Measurements from ENCODE around the gene BLOC1S6.

BLOC1S6 gene

DNA sequence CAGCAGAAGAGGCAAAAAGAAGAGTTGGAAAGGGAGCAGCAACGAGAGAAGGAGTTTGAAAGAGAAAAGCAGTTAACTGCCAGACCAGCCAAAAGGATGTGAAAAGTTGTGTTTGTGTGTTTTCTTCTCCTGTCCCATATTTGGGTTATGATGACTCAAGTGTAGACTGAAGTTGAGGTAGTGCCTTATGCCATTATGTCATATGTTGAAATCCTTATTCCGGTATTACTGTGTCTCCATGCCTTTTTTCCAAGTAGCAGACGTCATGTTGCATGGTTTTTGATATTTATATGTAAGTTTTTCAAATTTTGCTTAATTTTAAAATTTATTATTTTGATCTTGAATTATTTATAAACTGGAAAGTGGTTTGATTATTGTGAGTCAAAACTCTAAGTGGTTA, 19.2 kb downstream of the BLOC1S6 start:
- peak; percentile 17 for DNase-seq (ENCODE audit: low read depth)
- TF ChIP-seq, protein P1, sequence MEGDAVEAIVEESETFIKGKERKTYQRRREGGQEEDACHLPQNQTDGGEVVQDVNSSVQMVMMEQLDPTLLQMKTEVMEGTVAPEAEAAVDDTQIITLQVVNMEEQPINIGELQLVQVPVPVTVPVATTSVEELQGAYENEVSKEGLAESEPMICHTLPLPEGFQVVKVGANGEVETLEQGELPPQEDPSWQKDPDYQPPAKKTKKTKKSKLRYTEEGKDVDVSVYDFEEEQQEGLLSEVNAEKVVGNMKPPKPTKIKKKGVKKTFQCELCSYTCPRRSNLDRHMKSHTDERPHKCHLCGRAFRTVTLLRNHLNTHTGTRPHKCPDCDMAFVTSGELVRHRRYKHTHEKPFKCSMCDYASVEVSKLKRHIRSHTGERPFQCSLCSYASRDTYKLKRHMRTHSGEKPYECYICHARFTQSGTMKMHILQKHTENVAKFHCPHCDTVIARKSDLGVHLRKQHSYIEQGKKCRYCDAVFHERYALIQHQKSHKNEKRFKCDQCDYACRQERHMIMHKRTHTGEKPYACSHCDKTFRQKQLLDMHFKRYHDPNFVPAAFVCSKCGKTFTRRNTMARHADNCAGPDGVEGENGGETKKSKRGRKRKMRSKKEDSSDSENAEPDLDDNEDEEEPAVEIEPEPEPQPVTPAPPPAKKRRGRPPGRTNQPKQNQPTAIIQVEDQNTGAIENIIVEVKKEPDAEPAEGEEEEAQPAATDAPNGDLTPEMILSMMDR (IDR thresholded peaks at IDR 0.05; ENCODE audit: insufficient read depth, low read depth, low read length, missing control alignments) = no peak
- H3K4me3 ChIP-seq (ENCODE audit: low read depth, low read length) = no peak overlapping the region

DNA sequence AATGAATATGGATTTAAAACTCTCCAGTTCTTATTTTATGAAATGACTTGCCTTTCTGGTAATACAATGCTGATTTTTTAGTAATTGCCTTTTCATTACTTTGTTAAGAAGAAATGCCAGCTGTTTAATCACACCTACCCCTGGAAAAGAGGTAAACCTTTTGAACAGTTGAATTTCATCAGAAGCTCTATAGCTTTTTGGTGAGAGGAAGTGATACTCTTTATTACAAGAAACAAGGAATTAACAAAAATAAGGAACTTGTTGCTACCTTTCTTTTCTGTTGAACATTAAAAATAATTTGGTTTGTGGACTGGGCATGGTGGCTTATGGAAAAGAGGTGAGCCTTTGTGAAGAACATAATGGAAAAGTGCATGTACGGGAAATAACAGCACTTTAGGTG, 19.7 kb downstream of the BLOC1S6 start:
- DNase-seq (ENCODE audit: low read depth) = no peak
- TF ChIP-seq, protein P1 (IDR thresholded peaks at IDR 0.05; ENCODE audit: insufficient read depth, low read depth, low read length, missing control alignments) = no peak
- H3K4me3 ChIP-seq (ENCODE audit: low read depth, low read length) = no peak overlapping the region

DNA sequence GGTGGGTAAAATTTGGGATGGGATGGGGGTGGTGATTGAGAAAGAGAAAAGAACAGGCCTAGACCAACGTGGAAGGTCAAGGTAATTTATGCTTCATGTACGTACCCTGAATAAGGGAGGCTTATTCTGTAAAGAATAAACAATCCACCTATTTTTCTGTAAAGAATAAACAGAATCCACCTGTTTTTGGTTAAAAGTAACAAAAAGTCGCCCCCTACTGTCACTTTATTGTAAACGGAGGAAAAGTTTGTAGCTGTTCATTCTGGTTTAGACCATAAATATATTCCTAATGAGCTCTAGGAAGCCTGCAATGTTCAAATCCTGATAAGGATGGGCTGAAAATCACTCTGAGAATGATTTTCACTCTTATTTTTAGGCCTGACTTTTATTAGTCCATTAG, 24.1 kb downstream of the BLOC1S6 start:
- TF ChIP-seq, protein P1 (IDR thresholded peaks at IDR 0.05; ENCODE audit: insufficient read depth, low read depth, low read length, missing control alignments) = peak; percentile 14
- peak; percentile 39 for DNase-seq (ENCODE audit: low read depth)
- H3K4me3 ChIP-seq (ENCODE audit: low read depth, low read length) = no peak overlapping the region

DNA sequence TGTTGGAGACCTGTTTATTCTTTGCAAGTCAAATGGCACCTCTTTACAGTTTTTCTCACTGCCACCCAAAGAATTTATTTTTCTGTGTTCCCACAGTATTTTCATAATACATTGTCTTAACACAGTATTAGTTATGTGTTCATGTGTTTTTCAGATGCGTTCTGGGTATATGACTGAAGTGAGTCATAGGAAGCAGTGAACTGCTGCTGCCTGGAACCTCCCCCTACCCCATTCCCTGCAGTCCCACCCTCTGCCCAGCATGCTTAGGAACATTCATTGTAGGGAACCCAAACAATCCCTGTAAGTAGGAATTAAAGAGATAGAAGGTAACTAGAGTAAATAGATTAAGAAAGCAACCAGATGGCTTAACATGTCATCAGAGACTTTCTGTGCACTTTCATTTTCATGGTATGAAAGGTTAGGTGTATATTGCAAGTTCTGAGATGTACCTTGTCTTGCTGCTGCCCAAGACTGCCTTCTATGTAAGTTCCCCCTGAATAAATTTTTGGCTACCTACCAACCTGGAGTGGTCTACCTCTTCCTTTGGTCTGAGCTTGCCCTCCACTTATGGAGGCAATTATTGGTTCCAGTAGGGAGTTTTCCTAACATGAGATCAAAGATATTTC, 25.7 kb downstream of the BLOC1S6 start:
- DNase-seq (ENCODE audit: low read depth) = peak; percentile 34
- TF ChIP-seq, protein P1 (IDR thresholded peaks at IDR 0.05; ENCODE audit: insufficient read depth, low read depth, low read length, missing control alignments) = no peak
- no peak overlapping the region for H3K4me3 ChIP-seq (ENCODE audit: low read depth, low read length)

DNA sequence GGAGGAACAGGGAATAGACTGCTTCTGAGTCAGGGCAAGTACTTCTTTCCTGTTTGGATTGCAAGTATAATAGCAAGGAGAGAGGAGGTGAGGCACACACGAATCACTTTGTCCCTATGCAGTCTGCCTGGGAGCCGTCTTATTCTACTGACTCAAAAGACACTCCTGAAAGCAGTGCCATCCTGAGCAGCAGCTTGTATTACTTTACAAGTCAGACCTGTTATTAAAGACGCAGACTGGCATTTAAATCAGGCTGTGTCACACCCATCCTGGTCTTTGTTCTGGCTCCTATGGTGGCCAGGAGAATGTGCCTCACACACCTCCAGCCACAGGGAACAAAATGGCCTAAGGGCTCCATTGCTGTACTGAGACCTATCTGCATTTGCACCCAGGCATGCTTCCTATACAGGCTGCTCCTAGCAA, 29.7 kb downstream of the BLOC1S6 start:
- no peak for DNase-seq (ENCODE audit: low read depth)
- no peak overlapping the region for H3K4me3 ChIP-seq (ENCODE audit: low read depth, low read length)
- TF ChIP-seq, protein P1 (IDR thresholded peaks at IDR 0.05; ENCODE audit: insufficient read depth, low read depth, low read length, missing control alignments) = no peak

DNA sequence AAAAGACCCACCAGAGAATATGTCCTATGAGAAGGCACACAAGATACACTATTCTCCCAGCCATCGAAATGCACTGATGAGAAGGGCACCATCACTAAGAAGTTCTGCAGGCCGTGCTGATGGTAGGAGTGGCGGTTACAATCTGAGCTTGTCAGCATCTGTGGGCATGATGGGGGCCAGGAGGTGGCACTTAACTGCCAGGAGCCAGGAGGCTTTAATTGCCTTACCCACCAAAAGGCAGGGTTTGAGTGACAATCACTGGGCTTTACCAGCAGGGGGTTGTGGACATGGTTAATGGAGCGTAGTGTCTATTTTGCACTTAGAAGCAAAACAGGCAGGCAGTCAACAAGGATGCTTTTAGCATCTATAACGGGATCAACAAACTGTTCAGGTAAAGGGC, 31.6 kb downstream of the BLOC1S6 start:
- peak; percentile 40 for DNase-seq (ENCODE audit: low read depth)
- H3K4me3 ChIP-seq (ENCODE audit: low read depth, low read length) = no peak overlapping the region
- TF ChIP-seq, protein P1 (IDR thresholded peaks at IDR 0.05; ENCODE audit: insufficient read depth, low read depth, low read length, missing control alignments) = peak; percentile 14

DNA sequence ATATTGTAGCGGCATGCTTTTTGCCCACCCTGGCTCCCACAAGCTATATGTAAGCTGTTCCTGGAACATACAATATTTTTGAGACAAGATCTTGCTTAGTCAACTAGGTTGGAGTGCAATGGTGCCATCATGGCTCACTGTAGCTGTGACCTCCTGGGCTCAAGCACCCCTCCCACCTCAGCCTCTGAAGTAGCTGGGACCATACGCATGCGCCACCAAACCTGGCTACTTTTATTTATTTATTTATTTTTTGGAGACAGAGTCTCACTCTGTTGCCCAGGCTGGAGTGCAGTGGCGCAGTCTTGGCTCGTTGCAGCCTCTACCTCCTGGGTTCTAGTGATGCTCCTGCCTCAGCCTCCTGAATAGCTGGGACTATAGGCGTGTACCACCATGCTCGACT, 41.0 kb downstream of the BLOC1S6 start:
- TF ChIP-seq, protein P1 (IDR thresholded peaks at IDR 0.05; ENCODE audit: insufficient read depth, low read depth, low read length, missing control alignments) = no peak
- no peak overlapping the region for H3K4me3 ChIP-seq (ENCODE audit: low read depth, low read length)
- no peak for DNase-seq (ENCODE audit: low read depth)
